ENCODE results near the gene ATP5PD.

ATP5PD gene

DNA sequence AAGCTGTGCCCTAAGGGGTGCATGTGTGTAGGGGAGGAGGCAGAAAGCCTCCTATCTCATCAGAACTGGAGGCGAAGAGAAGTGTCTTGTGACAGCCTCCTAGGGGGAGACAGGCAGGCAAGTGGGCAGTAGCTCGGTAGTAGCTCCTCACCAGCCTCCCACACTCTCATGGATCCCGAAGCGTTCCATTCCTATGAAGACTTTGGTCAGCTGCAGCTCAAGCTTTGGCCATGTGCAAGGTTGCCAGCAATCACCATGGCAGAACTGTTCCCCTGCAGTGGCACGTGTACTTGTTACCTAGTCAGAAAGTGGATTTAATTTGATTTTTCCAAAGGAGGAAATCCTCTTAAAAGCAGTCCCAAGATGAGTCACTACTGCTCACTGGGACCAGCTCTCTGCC lies 27.6 kb downstream of the ATP5PD start:
- TF ChIP-seq, protein P1, sequence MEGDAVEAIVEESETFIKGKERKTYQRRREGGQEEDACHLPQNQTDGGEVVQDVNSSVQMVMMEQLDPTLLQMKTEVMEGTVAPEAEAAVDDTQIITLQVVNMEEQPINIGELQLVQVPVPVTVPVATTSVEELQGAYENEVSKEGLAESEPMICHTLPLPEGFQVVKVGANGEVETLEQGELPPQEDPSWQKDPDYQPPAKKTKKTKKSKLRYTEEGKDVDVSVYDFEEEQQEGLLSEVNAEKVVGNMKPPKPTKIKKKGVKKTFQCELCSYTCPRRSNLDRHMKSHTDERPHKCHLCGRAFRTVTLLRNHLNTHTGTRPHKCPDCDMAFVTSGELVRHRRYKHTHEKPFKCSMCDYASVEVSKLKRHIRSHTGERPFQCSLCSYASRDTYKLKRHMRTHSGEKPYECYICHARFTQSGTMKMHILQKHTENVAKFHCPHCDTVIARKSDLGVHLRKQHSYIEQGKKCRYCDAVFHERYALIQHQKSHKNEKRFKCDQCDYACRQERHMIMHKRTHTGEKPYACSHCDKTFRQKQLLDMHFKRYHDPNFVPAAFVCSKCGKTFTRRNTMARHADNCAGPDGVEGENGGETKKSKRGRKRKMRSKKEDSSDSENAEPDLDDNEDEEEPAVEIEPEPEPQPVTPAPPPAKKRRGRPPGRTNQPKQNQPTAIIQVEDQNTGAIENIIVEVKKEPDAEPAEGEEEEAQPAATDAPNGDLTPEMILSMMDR (IDR thresholded peaks at IDR 0.05): no peak
- Mint-ChIP-seq H3K9me3 (no peaks in the 10 kb centered on the region), H3K4me3 (no peak overlapping the region), H3K27me3 (ENCODE audit: low read depth, poor library complexity) (peaks cover 4% of the 10 kb centered on the region), H3K27ac (no peak overlapping the region), H3K4me1 (peaks cover 5% of the 10 kb centered on the region), H3K36me3 (ENCODE audit: low read depth) (peaks cover 67% of the 10 kb centered on the region)
- DNase-seq: no peak

DNA sequence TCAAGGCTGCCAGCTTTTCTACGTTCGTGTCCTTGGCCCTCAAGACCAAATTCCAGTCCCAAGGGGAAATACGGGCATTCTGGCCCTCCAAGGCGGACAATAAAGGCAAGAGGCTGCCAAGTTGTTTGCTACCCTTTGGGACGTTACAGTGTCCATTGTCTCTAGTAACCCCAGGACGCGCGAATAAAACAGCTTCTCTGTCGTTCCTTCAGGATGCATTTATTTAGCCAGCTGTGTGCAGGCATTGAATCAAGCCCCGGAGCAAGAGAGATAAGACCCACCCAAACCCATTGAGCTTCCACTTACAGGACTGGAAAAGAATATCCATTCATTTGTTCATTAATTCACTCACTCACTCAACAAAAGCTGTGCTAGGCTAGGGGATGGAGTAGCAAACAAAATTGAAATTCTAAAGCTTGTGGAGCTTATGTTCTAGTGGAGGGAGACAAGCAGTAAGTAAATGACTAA lies 33.6 kb downstream of the ATP5PD start:
- H3K9me3 Mint-ChIP-seq: no peaks in the 10 kb centered on the region
- peaks cover 31% of the 10 kb centered on the region for H3K36me3 Mint-ChIP-seq (ENCODE audit: low read depth)
- H3K4me3 Mint-ChIP-seq: peak overlapping the region; percentile 93
- no peak for DNase-seq
- peaks cover 32% of the 10 kb centered on the region for H3K4me1 Mint-ChIP-seq
- peaks cover 6% of the 10 kb centered on the region for H3K27me3 Mint-ChIP-seq (ENCODE audit: low read depth, poor library complexity)
- TF ChIP-seq, protein P1 (IDR thresholded peaks at IDR 0.05): no peak
- peak overlapping the region; percentile 0 for H3K27ac Mint-ChIP-seq

DNA sequence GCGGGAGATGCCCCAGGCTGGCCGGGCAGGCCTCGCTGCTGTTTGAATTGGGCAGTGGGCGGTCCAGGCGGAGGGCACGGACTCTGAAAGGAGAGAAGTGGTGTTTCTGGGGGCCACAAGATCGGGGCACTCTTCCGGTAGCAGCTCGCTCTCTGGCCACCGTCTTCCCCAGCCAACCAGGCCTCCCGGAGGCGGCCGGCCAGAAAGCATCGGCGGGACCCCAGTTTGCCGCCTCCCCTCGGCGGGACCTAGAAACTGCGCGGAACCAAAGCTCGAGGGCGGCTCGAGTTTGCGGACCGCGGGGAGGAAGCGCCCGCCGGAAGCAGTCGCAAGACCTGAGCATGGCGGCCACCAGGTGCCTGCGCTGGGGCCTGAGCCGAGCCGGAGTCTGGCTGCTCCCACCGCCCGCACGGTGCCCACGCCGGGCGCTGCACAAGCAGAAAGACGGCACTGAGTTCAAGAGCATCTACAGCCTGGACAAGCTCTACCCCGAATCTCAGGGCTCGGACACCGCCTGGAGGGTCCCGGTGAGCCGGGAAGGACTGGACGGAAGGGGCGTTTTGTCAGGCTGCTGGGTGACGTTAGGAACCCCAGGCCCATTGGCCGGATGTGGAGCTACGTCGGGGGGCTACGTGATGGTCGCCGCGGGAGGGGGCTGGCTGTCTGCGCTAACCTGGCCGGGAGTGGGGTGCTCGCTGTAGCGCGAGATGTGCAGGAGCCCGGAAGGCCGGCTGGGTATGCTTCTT lies 34.2 kb downstream of the ATP5PD start, which contains the start of gene MRPL58:
Gene MRPL58 (plus strand): TSS at position 325 of the 746 bp plus-strand sequence. CDS start 17 bp downstream, at position 342.
- H3K4me3 Mint-ChIP-seq: peak within 1 kb of the TSS; percentile 93
- H3K27ac Mint-ChIP-seq: peak within 1 kb of the TSS; percentile 97
- TF ChIP-seq, protein P1 (IDR thresholded peaks at IDR 0.05): peak; percentile 38
- no peaks in the 10 kb centered on the region for H3K9me3 Mint-ChIP-seq
- H3K4me1 Mint-ChIP-seq: peaks cover 32% of the 10 kb centered on the region
- H3K27me3 Mint-ChIP-seq (ENCODE audit: low read depth, poor library complexity): peaks cover 10% of the 10 kb centered on the region
- DNase-seq: peak; percentile 88
- H3K36me3 Mint-ChIP-seq (ENCODE audit: low read depth): peaks cover 26% of the 10 kb centered on the region

DNA sequence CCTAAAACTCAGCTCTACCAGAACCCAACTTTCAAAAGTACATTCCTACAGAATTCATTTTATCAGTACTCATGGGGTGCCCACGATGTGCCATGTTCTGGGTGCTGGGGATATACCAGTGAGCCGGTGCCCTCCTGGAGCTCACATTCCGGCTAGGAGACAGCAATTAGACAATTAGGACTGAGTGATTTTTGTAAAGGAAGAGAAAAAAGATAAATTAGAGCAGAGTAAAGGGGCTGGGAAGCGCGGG lies 34.7 kb downstream of the ATP5PD start:
- H3K4me3 Mint-ChIP-seq: peak overlapping the region; percentile 93
- H3K36me3 Mint-ChIP-seq (ENCODE audit: low read depth): peaks cover 26% of the 10 kb centered on the region
- H3K4me1 Mint-ChIP-seq: peaks cover 32% of the 10 kb centered on the region
- TF ChIP-seq, protein P1 (IDR thresholded peaks at IDR 0.05): no peak
- H3K27ac Mint-ChIP-seq: peak overlapping the region; percentile 97
- no peak for DNase-seq
- peaks cover 10% of the 10 kb centered on the region for H3K27me3 Mint-ChIP-seq (ENCODE audit: low read depth, poor library complexity)
- H3K9me3 Mint-ChIP-seq: no peaks in the 10 kb centered on the region

DNA sequence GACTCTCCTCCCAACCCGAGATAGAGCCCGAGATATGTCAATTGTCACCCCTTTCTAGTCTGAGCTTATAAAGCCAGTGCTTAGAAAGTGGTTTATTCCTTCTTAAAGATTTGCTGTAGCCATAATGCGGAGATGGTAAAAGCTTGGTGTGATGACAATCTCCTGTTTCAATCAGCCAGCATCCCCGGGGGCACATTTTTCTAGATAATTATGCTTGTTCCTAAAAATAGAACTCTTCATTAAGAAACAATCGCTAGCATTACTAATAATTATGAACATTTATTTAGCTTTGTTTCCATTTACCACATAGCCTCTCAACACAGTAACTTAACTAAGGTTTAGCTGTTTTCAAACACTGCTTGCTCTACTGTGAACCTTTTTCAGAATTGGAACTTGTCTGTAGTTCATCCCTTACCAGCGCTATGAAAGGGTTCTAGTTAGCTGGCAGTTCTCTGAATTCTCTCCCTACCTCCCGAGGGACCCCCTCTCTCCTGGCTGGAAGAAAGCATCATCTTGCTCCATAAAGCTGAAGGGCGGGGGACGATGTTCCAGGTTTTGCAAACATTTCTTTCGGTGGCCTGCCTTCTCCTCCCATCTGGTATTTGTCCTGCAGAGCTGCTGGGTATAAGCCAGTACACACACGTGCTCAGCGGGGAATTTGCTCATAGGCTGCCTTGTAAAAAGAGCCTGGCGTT lies 35.2 kb downstream of the ATP5PD start:
- Mint-ChIP-seq H3K4me3 (peak overlapping the region; percentile 93), H3K4me1 (peaks cover 32% of the 10 kb centered on the region), H3K27ac (no peak overlapping the region), H3K9me3 (no peaks in the 10 kb centered on the region), H3K36me3 (ENCODE audit: low read depth) (peaks cover 22% of the 10 kb centered on the region), H3K27me3 (ENCODE audit: low read depth, poor library complexity) (peaks cover 10% of the 10 kb centered on the region)
- DNase-seq: no peak
- TF ChIP-seq, protein P1 (IDR thresholded peaks at IDR 0.05): no peak
